GM12878 (cell line): Measurements from ENCODE around the gene HLA-A. TPM values are rescaled to one million over a fixed set of nuclear protein-coding genes. Genes with fewer than 3 reads are reported as not detected.

Experiments used
- ATAC-seq: fragments of 200-7000 bp; cut with Tn5 transposase; 3 replicates; pipeline ENCODE4 v1.9.1; 2020; ENCODE audit warnings: mild to moderate bottlenecking, moderate library complexity
- BruUV-seq: library from RNA; stranded (reverse); fragments of 400-500 nt; replicated peaks from 2 replicates; lab custom pipeline; 2021; lab: Mats Ljungman, UMichigan
- CTCF ChIA-PET: fragments of 300-600 bp; sonication (Branson Sonifier 250); formaldehyde crosslinking; extraction: SDS; loops from one replicate; lab custom pipeline; 2021; ENCODE audit warnings: inconsistent platforms; lab: Yijun Ruan, JAX
- POLR2A ChIA-PET: fragments of 350-600 bp; formaldehyde crosslinking; extraction: SDS; loops from one replicate; lab custom pipeline; 2021; ENCODE audit warnings: inconsistent platforms; lab: Charles Lee
- RAD21 ChIA-PET: fragments of 300-600 bp; sonication (Branson Sonifier 250); formaldehyde crosslinking; loops from one replicate; lab custom pipeline; 2023; ENCODE audit warnings: antibody characterized with exemption; ENCODE audit not compliant: unreplicated experiment; lab: Charles Lee
- SMC1A ChIA-PET: fragments of 300-600 bp; sonication (Branson Sonifier 250); formaldehyde crosslinking; loops from one replicate; lab custom pipeline; 2023; ENCODE audit not compliant: unreplicated experiment, uncharacterized antibody; lab: Charles Lee
- DNase-seq: peaks from one replicate; pipeline ENCODE4 v3.0.0-alpha.2; 2011; ENCODE audit warnings: low read depth, low spot score
- FAIRE-seq: peaks from 3 replicates; lab custom pipeline; 2011; peaks lifted over from hg19 to GRCh38; lab: Jason Lieb, UNC
- H2AFZ ChIP-seq: 2 replicates; pipeline ENCODE4 v1.6.0; 2011; ENCODE audit warnings: low read depth, low read length, control low read depth; ENCODE audit not compliant: control insufficient read depth
- H3K27ac ChIP-seq: 2 replicates; pipeline ENCODE4 v1.5.1; 2011; ENCODE audit warnings: control low read depth; ENCODE audit not compliant: control insufficient read depth, insufficient read depth
- H3K27me3 ChIP-seq, 2 experiments: replicated peaks in 1 of 2; 2 replicates each; pipeline versions ENCODE4 v1.6.0 to v1.6.1; 2011; ENCODE audit warnings: low read length in 1 of 2; ENCODE audit not compliant: control insufficient read depth in 2 of 2, insufficient read depth in 2 of 2
- H3K36me3 ChIP-seq, 2 experiments: 2 replicates each; pipeline ENCODE4 v1.5.1; 2011; ENCODE audit warnings: low read length in 1 of 2; ENCODE audit not compliant: control insufficient read depth in 2 of 2, insufficient read depth in 2 of 2
- H3K4me1 ChIP-seq: 2 replicates; pipeline ENCODE4 v1.6.1; 2011; ENCODE audit warnings: mild to moderate bottlenecking, low read length, moderate library complexity, mixed read lengths; ENCODE audit not compliant: control insufficient read depth, insufficient read depth
- H3K4me2 ChIP-seq: 2 replicates; pipeline ENCODE4 v1.6.0; 2011; ENCODE audit warnings: control low read depth; ENCODE audit not compliant: control insufficient read depth, insufficient read depth
- H3K4me3 ChIP-seq: fragments of 200-600 bp; sonication (generic); 2 replicates; pipeline ENCODE4 v1.5.1; 2016
- H3K79me2 ChIP-seq: 2 replicates; pipeline ENCODE4 v1.6.0; 2011; ENCODE audit warnings: low read length; ENCODE audit not compliant: control insufficient read depth, insufficient read depth
- H3K9ac ChIP-seq: 2 replicates; pipeline ENCODE4 v1.8.0; 2011; ENCODE audit warnings: low read length, control low read depth, mixed read lengths; ENCODE audit not compliant: control insufficient read depth, insufficient read depth
- H3K9me3 ChIP-seq: replicated peaks from 3 replicates; pipeline ENCODE4 v1.5.1; 2011; ENCODE audit warnings: mild to moderate bottlenecking, low read length; ENCODE audit not compliant: control insufficient read depth, insufficient read depth
- H4K20me1 ChIP-seq: 2 replicates; pipeline ENCODE4 v1.6.0; 2011; ENCODE audit not compliant: control insufficient read depth, insufficient read depth
- EED ChIP-seq: sonication (generic); IDR thresholded peaks from 2 replicates; pipeline ENCODE4 v1.6.1; 2016; ENCODE audit warnings: antibody characterized with exemption, low read depth
- FOXM1 ChIP-seq: IDR thresholded peaks from 2 replicates; pipeline ENCODE4 v1.6.1; 2012; ENCODE audit warnings: low read depth, mild to moderate bottlenecking, inconsistent platforms, low read length, moderate library complexity
- IKZF1 ChIP-seq: fragments of 450-650 bp; conservative IDR thresholded peaks from 2 replicates; pipeline ENCODE4 v1.6.1; 2017; ENCODE audit warnings: antibody characterized with exemption, mild to moderate bottlenecking
- NFXL1 ChIP-seq: fragments of 450-650 bp; IDR thresholded peaks from 2 replicates; pipeline ENCODE4 v1.6.1; 2017; ENCODE audit warnings: antibody characterized with exemption, mild to moderate bottlenecking, borderline replicate concordance
- POLR2AphosphoS2 ChIP-seq: IDR thresholded peaks from 2 replicates; pipeline ENCODE4 v1.6.1; 2011; ENCODE audit warnings: low read depth, mild to moderate bottlenecking, low read length, improper control_type of control experiment, moderate library complexity
- POU2F2 ChIP-seq: IDR thresholded peaks from 3 replicates; pipeline ENCODE4 v1.6.1; 2011; ENCODE audit warnings: low read depth, mild to moderate bottlenecking, low read length, borderline replicate concordance
- SREBF1 ChIP-seq: IDR thresholded peaks from 2 replicates; pipeline ENCODE4 v1.6.1; 2012; ENCODE audit warnings: mild to moderate bottlenecking, low read length
- SUZ12 ChIP-seq: fragments of 200-600 bp; sonication (generic); IDR thresholded peaks from one replicate; pipeline ENCODE4 v1.6.1; 2018; ENCODE audit warnings: antibody characterized with exemption, mild to moderate bottlenecking; ENCODE audit not compliant: unreplicated experiment
- ZNF207 ChIP-seq: fragments of 450-650 bp; IDR thresholded peaks from 2 replicates; pipeline ENCODE4 v1.6.1; 2014; ENCODE audit warnings: antibody characterized with exemption, mild to moderate bottlenecking, borderline replicate concordance
- ZNF384 ChIP-seq: IDR thresholded peaks from 2 replicates; pipeline ENCODE4 v1.6.1; 2012; ENCODE audit warnings: low read depth, mild to moderate bottlenecking, low read length, improper control_type of control experiment, borderline replicate concordance
- WGBS: methylation state at CpG from one replicate; pipeline ENCODE4 v1.1.6; 2016; ENCODE audit warnings: low lambda C conversion rate; ENCODE audit not compliant: insufficient replicate concordance, insufficient coverage; ENCODE audit errors: missing lambda C conversion rate; 5-methylcytosine and 5-hydroxymethylcytosine counted together
- in situ Hi-C: fragments of 300-500 bp; cut with MboI; formaldehyde crosslinking; loops from 9 replicates; pipeline ENCODE4 v1.14.3; 2018; ENCODE audit warnings: mixed read lengths
- intact Hi-C: fragments of 100-400 bp; cut with micrococcal nuclease; formaldehyde crosslinking; loops from one replicate; pipeline ENCODE4 v1.14.2; 2022; ENCODE audit not compliant: unreplicated experiment
- polyA plus RNA-seq, 11 experiments: library from polyadenylated mRNA; depleted of rRNA in 4 of 11; unstranded in 6 of 11; stranded (reverse) in 5 of 11; fragments of >200 nt; fragmentation: Nextera tagmentation in 4 of 11; fragmentation: Illumina TruSeq in 1 of 11; extraction: Ambion mirVana in 4 of 11; extraction: Trizol in 1 of 11; gene quantifications; 1 replicate in 1 of 11; 2 replicates in 10 of 11; pipeline versions ENCODE4 v1.2.1 to v1.2.3, GENCODE V29; 2011 to 2016; ENCODE audit warnings: inconsistent platforms in 2 of 11, missing spikeins in 2 of 11, low read depth in 1 of 11
- total RNA-seq, 4 experiments: library from RNA; depleted of rRNA in 3 of 4; stranded (reverse); fragments of >200 nt in 3 of 4; fragmentation: Illumina TruSeq in 1 of 4; extraction: Trizol in 1 of 4; gene quantifications; 2 replicates each; pipeline versions ENCODE4 v1.2.1 to v1.2.3, GENCODE V29; 2013 to 2021
- TF ChIP-seq, protein P1 (sequence below): fragments of 450-650 bp; IDR thresholded peaks from 2 replicates; pipeline ENCODE4 v1.6.1; 2017; ENCODE audit warnings: mild to moderate bottlenecking, moderate library complexity

The HLA-A gene
- total and polyA plus RNA-seq, 10 of the 15 experiments (the other 5 are each of a cell fraction or from before 2014, with no cell fraction given): 129 to 1,155 (median 749) TPM

DNA sequence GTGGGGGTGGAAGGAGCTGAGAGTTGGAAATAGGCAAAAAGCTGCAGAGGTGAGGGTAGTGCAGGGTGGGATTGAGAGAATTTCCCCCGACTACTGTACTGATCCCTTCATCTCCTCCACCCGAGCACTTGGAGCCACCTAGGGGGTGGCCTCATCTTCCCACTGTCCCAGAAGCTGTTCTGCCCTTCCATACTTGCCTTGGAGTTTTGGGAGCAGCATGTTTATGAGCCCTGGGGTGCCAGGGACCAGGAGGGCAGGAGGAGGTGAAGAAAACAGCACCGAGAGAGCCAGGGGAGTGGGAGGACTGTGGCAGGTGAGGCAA is 34.0 kb upstream of the HLA-A start:
- Histone ChIP-seq H3K4me2 (no peak overlapping the region), H3K36me3 (no peaks in the 10 kb centered on the region), H2AFZ (no peak overlapping the region), H3K79me2 (no peaks in the 10 kb centered on the region), H3K27ac (no peak overlapping the region), H3K27me3 (no peaks in the 10 kb centered on the region), H3K4me3 (no peak overlapping the region), H3K9me3 (no peaks in the 10 kb centered on the region), H3K9ac (no peak overlapping the region), H4K20me1 (no peaks in the 10 kb centered on the region), H3K4me1 (no peaks in the 10 kb centered on the region; the same call in 1 of the 2 replicates)
- intact Hi-C loops (no loop called here), in situ Hi-C loops (no loop called here)
- TF ChIP-seq FOXM1 (no peak), ZNF384 (no peak), POU2F2 (no peak), NFXL1 (no peak)
- ChIA-PET POLR2A (interaction anchor here (0.5 kb wide), 1 partner anchor 104 kb away, joined by 3 read pairs; no protein-coding TSS in a partner anchor), CTCF (interaction anchor here (0.6 kb wide), 2 partner anchors 43 to 60 kb away, joined by 3 read pairs; no protein-coding TSS in a partner anchor), SMC1A (interaction anchor here (1.7 kb wide), 1 partner anchor 13 kb away, joined by 4 read pairs; no protein-coding TSS in a partner anchor), RAD21 (no interaction called here)
- WGBS: 31% methylated on average over 3 of the region's 3 CpGs
- BruUV-seq: no TSS peak
- ATAC-seq (no peak), FAIRE-seq (no peak), DNase-seq (no peak)

DNA sequence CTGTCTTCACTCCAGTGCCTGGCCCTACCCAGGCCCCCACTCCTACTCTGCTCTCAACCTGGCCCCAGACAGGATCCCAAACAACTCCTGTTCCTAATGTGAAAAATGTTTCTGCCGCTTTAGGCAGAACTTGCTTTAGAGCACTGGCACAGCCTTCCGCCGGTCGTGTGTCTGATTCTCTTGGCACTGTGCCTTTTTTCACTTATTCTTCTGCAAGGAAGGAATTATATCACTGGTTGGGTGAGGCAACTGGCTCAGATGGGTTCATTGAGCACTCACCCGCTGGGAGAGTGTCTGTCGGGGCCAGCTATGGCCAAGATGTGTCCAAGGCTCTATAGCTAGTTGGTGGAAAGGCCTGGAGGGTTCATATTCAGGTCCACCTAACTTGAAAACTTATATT is 33.6 kb upstream of the HLA-A start:
- ChIA-PET CTCF (interaction anchor here (0.6 kb wide), 2 partner anchors 44 to 60 kb away, joined by 3 read pairs; no protein-coding TSS in a partner anchor), SMC1A (interaction anchor here (1.7 kb wide), 1 partner anchor 12 kb away, joined by 4 read pairs; no protein-coding TSS in a partner anchor), RAD21 (no interaction called here), POLR2A (interaction anchor here (0.5 to 0.6 kb wide), 2 partner anchors 104 to 188 kb away, joined by 3 read pairs; no protein-coding TSS in a partner anchor)
- in situ Hi-C loops (no loop called here), intact Hi-C loops (no loop called here)
- no TSS peak for BruUV-seq
- no peak for FAIRE-seq
- H3K4me2 ChIP-seq: no peak overlapping the region
- no peaks in the 10 kb centered on the region for H3K27me3 ChIP-seq
- DNase-seq: no peak
- no peaks in the 10 kb centered on the region for H3K79me2 ChIP-seq
- no peaks in the 10 kb centered on the region for H3K36me3 ChIP-seq
- no peak overlapping the region for H2AFZ ChIP-seq
- H3K4me1 ChIP-seq: no peaks in the 10 kb centered on the region; the same call in 1 of the 2 replicates
- no peaks in the 10 kb centered on the region for H3K9me3 ChIP-seq
- no peak overlapping the region for H3K4me3 ChIP-seq
- no peak overlapping the region for H3K27ac ChIP-seq
- 50% methylated on average over 6 of the region's 6 CpGs for WGBS
- no peak for ATAC-seq
- H4K20me1 ChIP-seq: no peaks in the 10 kb centered on the region
- no peak overlapping the region for H3K9ac ChIP-seq
- no peak for TF ChIP-seq ZNF207
- TF ChIP-seq IKZF1: no peak
- TF ChIP-seq EED: no peak
- no peak for TF ChIP-seq SREBF1
- no peak for TF ChIP-seq POLR2AphosphoS2
- TF ChIP-seq, protein P1, sequence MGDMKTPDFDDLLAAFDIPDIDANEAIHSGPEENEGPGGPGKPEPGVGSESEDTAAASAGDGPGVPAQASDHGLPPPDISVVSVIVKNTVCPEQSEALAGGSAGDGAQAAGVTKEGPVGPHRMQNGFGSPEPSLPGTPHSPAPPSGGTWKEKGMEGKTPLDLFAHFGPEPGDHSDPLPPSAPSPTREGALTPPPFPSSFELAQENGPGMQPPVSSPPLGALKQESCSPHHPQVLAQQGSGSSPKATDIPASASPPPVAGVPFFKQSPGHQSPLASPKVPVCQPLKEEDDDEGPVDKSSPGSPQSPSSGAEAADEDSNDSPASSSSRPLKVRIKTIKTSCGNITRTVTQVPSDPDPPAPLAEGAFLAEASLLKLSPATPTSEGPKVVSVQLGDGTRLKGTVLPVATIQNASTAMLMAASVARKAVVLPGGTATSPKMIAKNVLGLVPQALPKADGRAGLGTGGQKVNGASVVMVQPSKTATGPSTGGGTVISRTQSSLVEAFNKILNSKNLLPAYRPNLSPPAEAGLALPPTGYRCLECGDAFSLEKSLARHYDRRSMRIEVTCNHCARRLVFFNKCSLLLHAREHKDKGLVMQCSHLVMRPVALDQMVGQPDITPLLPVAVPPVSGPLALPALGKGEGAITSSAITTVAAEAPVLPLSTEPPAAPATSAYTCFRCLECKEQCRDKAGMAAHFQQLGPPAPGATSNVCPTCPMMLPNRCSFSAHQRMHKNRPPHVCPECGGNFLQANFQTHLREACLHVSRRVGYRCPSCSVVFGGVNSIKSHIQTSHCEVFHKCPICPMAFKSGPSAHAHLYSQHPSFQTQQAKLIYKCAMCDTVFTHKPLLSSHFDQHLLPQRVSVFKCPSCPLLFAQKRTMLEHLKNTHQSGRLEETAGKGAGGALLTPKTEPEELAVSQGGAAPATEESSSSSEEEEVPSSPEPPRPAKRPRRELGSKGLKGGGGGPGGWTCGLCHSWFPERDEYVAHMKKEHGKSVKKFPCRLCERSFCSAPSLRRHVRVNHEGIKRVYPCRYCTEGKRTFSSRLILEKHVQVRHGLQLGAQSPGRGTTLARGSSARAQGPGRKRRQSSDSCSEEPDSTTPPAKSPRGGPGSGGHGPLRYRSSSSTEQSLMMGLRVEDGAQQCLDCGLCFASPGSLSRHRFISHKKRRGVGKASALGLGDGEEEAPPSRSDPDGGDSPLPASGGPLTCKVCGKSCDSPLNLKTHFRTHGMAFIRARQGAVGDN: no peak
- no peak for TF ChIP-seq SUZ12
